ENCODE results near the gene NETO2.
"Not testable (repeated sequence)": the region's sequence is repeated elsewhere in the genome, so short reads cannot be mapped to it uniquely, and the experiment has no call there.

Gene NETO2

GRCh38 chr16:47134550-47134949 is 9.2 kb downstream of the NETO2 start:
- no peak for DNase-seq (ENCODE audit: low read depth)

GRCh38 chr16:47132308-47132707 is 11.4 kb downstream of the NETO2 start:
- peak; percentile 12 for DNase-seq (ENCODE audit: low read depth)

- no peak for DNase-seq (ENCODE audit: low read depth)
Observed at GRCh38 chr16:47129755-47130435, 13.8 kb downstream of the NETO2 start.

GRCh38 chr16:47127541-47127940 is 16.2 kb downstream of the NETO2 start:
- no peak for DNase-seq (ENCODE audit: low read depth)

GRCh38 chr16:47125757-47126156 is 18.0 kb downstream of the NETO2 start:
- DNase-seq (ENCODE audit: low read depth): no peak

- no peak for DNase-seq (ENCODE audit: low read depth)
Observed at GRCh38 chr16:47113130-47113529, 30.6 kb downstream of the NETO2 start.

- DNase-seq (ENCODE audit: low read depth): peak; percentile 7
Observed at GRCh38 chr16:47110939-47111338, 32.8 kb downstream of the NETO2 start.

- DNase-seq (ENCODE audit: low read depth): no peak
Observed at GRCh38 chr16:47109361-47109760, 34.4 kb downstream of the NETO2 start.

- not testable (repeated sequence) for DNase-seq (ENCODE audit: low read depth)
Observed at GRCh38 chr16:47102921-47103320, 40.8 kb downstream of the NETO2 start.

- peak; percentile 1 for DNase-seq (ENCODE audit: low read depth)
Observed at GRCh38 chr16:47097154-47097553, 46.6 kb downstream of the NETO2 start.

- no peak for DNase-seq (ENCODE audit: low read depth)
Observed at GRCh38 chr16:47096297-47096696, 47.4 kb downstream of the NETO2 start.

GRCh38 chr16:47084198-47084597 is 59.5 kb downstream of the NETO2 start:
- DNase-seq (ENCODE audit: low read depth): no peak

GRCh38 chr16:47082099-47082865 is 61.5 kb downstream of the NETO2 start:
- DNase-seq (ENCODE audit: low read depth): no peak

- no peak for DNase-seq (ENCODE audit: low read depth)
Observed at GRCh38 chr16:47081115-47081514, 62.6 kb downstream of the NETO2 start.

GRCh38 chr16:47079860-47080259 is 63.9 kb downstream of the NETO2 start:
- DNase-seq (ENCODE audit: low read depth): no peak

GRCh38 chr16:47073223-47074155 is 70.3 kb downstream of the NETO2 start:
- no peak for DNase-seq (ENCODE audit: low read depth)

- DNase-seq (ENCODE audit: low read depth): no peak
Observed at GRCh38 chr16:47072158-47072557, 71.6 kb downstream of the NETO2 start.

- no peak for DNase-seq (ENCODE audit: low read depth)
Observed at GRCh38 chr16:47069841-47070584, 73.7 kb downstream of the NETO2 start.

- DNase-seq (ENCODE audit: low read depth): no peak
Observed at GRCh38 chr16:47069313-47069712, 74.4 kb downstream of the NETO2 start.

GRCh38 chr16:47067203-47067602 is 76.5 kb downstream of the NETO2 start:
- DNase-seq (ENCODE audit: low read depth): no peak

GRCh38 chr16:47065766-47066688 is 77.7 kb downstream of the NETO2 start:
- no peak for DNase-seq (ENCODE audit: low read depth)
